HK-2 (cell line): ENCODE data around the gene PLCG2.
A peak's percentile ranks its signal among the peaks of the same experiment; 100 is the strongest.

Source experiments
- DNase-seq: peaks from one replicate; pipeline ENCODE4 v3.0.0-alpha.2; 2018; ENCODE audit not compliant: unreplicated experiment

Gene PLCG2

GRCh38 chr16:81816351-81816750 lies 37.3 kb downstream of the PLCG2 start:
- DNase-seq = no peak

GRCh38 chr16:81816793-81817210 lies 37.7 kb downstream of the PLCG2 start:
- no peak for DNase-seq

GRCh38 chr16:81817296-81817695 lies 38.2 kb downstream of the PLCG2 start:
- no peak for DNase-seq

GRCh38 chr16:81817789-81818567 lies 38.9 kb downstream of the PLCG2 start:
- DNase-seq = no peak

GRCh38 chr16:81818568-81818896 lies 39.4 kb downstream of the PLCG2 start:
- no peak for DNase-seq

GRCh38 chr16:81818905-81819304 lies 39.8 kb downstream of the PLCG2 start:
- DNase-seq = no peak

GRCh38 chr16:81821436-81822128 lies 42.5 kb downstream of the PLCG2 start:
- DNase-seq = no peak

- no peak for DNase-seq
These were observed 44.0 kb downstream of the PLCG2 start for GRCh38 chr16:81823111-81823510.

GRCh38 chr16:81823734-81824133 lies 44.6 kb downstream of the PLCG2 start:
- no peak for DNase-seq

- DNase-seq = no peak
These were observed 47.4 kb downstream of the PLCG2 start for GRCh38 chr16:81826523-81826922.

- DNase-seq = no peak
These were observed 51.9 kb downstream of the PLCG2 start for GRCh38 chr16:81830845-81831540.

GRCh38 chr16:81831722-81832126 lies 52.6 kb downstream of the PLCG2 start:
- DNase-seq = peak; percentile 12

GRCh38 chr16:81832801-81833547 lies 53.9 kb downstream of the PLCG2 start:
- DNase-seq = no peak

GRCh38 chr16:81833751-81834150 lies 54.7 kb downstream of the PLCG2 start:
- no peak for DNase-seq

GRCh38 chr16:81834868-81835267 lies 55.8 kb downstream of the PLCG2 start:
- DNase-seq = no peak

- no peak for DNase-seq
These were observed 57.4 kb downstream of the PLCG2 start for GRCh38 chr16:81836279-81837054.

GRCh38 chr16:81837312-81837751 lies 58.2 kb downstream of the PLCG2 start:
- no peak for DNase-seq

- DNase-seq = no peak
These were observed 59.7 kb downstream of the PLCG2 start for GRCh38 chr16:81838794-81839193.

- DNase-seq = no peak
These were observed 62.6 kb downstream of the PLCG2 start for GRCh38 chr16:81841722-81842121.

- DNase-seq = no peak
These were observed 63.6 kb downstream of the PLCG2 start for GRCh38 chr16:81842564-81843242.

GRCh38 chr16:81843243-81843582 lies 64.1 kb downstream of the PLCG2 start:
- no peak for DNase-seq
